Erythroblast (primary cell): ENCODE measurements around the gene TBC1D25.

ENCODE experiments used
- GATA1 ChIP-seq: IDR thresholded peaks from 2 replicates; pipeline ENCODE4 v1.6.1; 2011; ENCODE audit warnings: low read depth, mild to moderate bottlenecking, control low read depth, low read length, moderate library complexity
- POLR2A ChIP-seq: IDR thresholded peaks from 2 replicates; pipeline ENCODE4 v1.6.1; 2011; ENCODE audit warnings: mild to moderate bottlenecking, low read length

DNA sequence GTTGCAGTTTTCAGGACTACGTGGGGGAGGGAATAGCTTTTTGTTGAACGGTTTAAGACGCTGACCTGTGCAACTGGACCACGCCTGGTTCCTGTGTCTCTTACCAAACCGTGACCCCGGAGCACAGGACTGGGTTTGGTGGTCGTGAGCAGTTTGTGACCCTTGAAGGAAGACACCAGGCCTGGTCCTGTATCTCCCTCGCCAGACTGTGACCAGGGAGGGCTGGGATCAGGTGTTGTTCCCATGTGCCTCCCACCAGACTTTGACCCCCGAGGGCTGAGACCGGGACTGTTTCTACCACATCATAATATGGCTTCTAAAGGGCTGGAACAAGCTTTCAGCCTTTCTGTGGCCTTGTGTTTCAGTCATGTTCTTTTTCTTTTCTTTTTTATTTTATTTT, 17.2 kb upstream of the TBC1D25 start:
- no peak for TF ChIP-seq POLR2A
- TF ChIP-seq GATA1, result no peak
